GM21717 (cell line): ENCODE data around the gene FHOD3.
"Not testable (repeated sequence)": the region's sequence is repeated elsewhere in the genome, so short reads cannot be mapped to it uniquely, and the experiment has no call there.

Experiments
- ATAC-seq: cut with Tn5 transposase; IDR thresholded peaks from one replicate; pipeline ENCODE4 v1.9.1; 2021; ENCODE audit warnings: mild to moderate bottlenecking, moderate library complexity; ENCODE audit not compliant: unreplicated experiment

FHOD3 gene

GRCh38 chr18:36809590-36810381 is 512.3 kb downstream of the FHOD3 start:
- ATAC-seq = peak; percentile 93

DNA sequence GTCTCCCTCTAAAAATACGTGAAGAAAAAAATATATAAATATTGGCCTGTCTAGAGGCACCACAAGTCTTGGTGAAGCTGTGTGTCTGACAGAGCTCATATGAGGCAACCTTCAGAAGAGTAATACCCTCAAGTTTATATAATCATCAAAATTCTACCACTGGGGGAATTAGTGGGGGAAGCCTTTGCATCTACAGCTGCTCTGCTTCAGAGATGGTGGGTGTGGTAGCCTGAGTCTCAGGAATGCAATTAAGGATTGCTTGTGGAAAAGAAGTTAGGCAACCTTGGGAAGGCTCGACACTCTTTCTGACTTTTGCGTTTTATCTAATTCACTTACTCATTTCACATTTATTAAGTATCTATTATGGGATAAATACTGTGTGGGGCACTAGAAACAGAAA is 513.9 kb downstream of the FHOD3 start:
- no peak for ATAC-seq

- ATAC-seq = no peak
Observed at GRCh38 chr18:36811955-36812354, 514.4 kb downstream of the FHOD3 start.

- no peak for ATAC-seq
Observed at GRCh38 chr18:36812678-36813077, 515.2 kb downstream of the FHOD3 start.

DNA sequence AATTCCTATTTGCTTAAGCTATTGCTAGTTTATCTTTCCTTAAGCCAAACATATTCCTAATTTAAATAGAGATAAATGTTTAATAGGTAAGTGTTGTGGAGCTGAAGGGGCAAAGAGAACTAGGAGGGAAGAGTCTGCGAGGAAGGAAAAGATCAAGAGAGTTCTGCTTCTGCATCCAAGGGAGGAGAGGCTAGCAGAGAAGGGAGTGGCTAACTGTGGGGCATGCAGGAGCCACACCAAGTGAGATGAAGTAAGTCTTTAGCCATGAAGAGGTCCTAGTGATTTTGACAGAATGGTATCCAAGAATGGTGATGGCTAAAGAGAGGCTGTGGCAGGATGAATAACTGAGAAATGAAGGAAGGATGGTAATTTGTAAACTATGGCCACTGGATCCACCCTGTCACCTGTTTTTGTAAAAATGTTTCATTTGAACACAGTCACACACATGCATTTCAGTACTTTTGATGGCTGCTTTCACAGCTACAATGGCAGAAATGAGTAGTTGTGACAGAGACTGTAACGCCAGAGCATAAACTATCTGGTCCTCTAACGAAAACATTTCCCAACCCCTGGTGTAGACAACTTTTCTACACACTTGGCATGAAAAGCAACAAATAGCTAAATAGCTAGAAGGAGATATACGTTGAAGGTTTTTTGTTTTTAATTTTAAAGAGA is 515.7 kb downstream of the FHOD3 start:
- ATAC-seq = no peak

GRCh38 chr18:36813824-36814223 is 516.3 kb downstream of the FHOD3 start:
- no peak for ATAC-seq

DNA sequence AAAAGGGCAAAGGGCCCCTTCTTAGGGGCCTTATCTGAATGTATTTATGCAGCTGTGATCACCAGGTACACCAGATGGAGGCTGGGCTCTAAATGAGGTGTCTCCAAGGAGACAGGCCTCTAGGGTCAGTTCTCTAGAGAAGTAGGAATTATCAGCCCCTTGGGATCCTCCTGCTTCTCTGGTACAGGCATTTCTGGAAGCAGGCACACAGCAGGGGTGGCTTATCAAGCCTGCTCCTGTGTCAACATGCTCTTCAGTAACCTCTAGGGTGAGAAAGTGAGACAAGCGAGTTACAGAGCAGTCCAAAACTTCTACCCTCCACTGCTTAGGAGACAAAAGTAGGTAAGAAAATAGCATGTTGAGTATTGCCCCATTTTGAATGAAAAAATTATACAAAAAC is 517.5 kb downstream of the FHOD3 start:
- ATAC-seq = no peak

- ATAC-seq = not testable (repeated sequence)
Observed at GRCh38 chr18:36816096-36816495, 518.6 kb downstream of the FHOD3 start.

DNA sequence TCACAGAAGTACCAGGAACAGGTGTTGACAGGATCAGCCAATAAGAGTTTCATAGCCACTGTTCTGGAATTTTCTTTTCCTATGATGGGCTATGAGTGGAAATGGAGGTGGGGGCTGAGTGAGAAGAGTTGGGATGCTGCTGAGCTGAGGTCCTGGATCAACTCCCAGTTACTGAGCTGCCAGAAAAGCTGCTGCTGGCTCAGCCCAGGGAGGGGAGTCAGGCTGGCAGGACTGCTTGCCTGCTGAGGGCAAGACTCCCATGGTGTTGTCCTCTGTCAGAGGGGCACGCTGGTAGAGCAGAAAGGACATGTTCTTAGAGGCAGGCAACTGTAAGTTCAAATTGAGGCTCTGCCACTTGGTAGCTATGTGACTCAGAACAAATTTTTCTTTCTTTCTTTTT is 519.5 kb downstream of the FHOD3 start:
- ATAC-seq = no peak

GRCh38 chr18:36818652-36819051 is 521.1 kb downstream of the FHOD3 start:
- ATAC-seq = no peak

DNA sequence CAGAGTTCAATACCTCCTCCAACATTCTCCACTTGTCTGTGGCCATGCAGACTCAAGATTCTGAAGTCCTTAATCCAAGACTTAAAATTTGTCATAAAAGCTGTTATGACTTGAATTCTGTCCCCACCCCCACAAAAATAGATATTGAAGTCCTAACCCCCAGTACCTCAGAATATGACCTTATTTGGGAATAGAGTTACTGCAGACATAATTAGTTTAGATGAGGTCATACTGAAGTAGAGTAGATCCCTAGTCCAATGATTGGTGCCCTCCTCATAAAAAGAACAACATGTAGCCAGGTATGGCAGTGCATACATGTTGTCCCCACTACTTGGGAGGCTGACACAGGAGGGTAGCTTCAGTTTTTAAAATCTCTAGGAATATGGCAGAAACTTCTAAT is 522.1 kb downstream of the FHOD3 start:
- ATAC-seq = no peak

DNA sequence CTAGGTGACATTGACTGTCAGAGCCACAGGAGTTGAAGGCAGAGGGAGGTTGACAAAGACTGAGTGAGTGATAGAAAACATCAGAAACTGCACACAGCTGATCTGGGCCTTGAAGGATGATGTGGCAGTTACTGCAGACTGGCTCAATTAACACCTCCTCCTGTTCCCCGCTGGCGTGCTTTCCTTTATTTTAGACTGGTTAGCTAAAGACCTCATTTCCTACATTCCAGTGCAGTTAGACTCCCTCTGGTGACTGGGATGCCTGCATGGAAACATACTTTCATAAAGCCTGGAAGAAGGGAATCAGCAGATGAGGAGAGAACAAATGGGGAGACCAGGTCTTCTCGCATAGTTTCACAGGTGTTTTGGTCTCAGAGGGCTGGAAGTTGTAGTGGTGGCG is 524.2 kb downstream of the FHOD3 start:
- no peak for ATAC-seq

- no peak for ATAC-seq
Observed at GRCh38 chr18:36825526-36825925, 528.0 kb downstream of the FHOD3 start.

- ATAC-seq = no peak
Observed at GRCh38 chr18:36826556-36826955, 529.0 kb downstream of the FHOD3 start.

DNA sequence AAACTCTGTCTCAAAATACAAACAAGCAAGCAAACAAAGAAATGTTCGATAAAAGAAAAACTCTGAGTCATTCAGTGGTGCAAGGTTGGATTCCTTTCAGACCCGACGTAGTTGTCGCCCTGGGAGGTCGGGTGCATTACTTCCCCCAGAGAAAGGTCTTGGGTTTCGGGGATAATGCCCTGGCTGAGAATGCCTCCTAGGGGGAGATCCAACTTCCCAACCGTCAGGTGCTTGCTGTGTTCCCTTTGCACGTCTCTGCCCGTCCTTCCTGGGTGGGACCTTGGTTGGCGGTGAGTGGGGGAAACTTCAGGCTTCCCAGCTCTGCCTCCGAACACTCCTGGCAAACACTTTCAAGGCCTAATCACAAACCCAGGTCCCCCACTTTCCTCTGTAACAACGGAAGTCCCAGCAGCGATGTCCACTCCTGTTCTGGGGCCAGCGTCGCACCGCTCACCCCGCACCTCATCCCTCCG is 530.7 kb downstream of the FHOD3 start:
- ATAC-seq = peak; percentile 7

GRCh38 chr18:36828630-36829361 is 531.3 kb downstream of the FHOD3 start, which contains the start of the genes KIAA1328 and TPGS2:
TSS of gene KIAA1328 (plus strand) at chr18:36829127. CDS start at chr18:36829139, 12 bp downstream.
TSS of gene TPGS2 (minus strand) at chr18:36829002. CDS start at chr18:36828767, 235 bp downstream.
- peak; percentile 96 for ATAC-seq
